HUES48 (cell line): ENCODE results near the gene NDUFB1.

Experiments
- H3K27ac ChIP-seq: one replicate; pipeline ENCODE4 v1.7.0; 2013; ENCODE audit warnings: low read depth, low read length, inconsistent platforms
- H3K27me3 ChIP-seq: 2 replicates; pipeline ENCODE4 v1.6.1; 2013; ENCODE audit warnings: mild to moderate bottlenecking, low read length; ENCODE audit not compliant: control insufficient read depth, insufficient read depth
- H3K36me3 ChIP-seq: 2 replicates; pipeline ENCODE4 v1.6.1; 2013; ENCODE audit warnings: low read length; ENCODE audit not compliant: control insufficient read depth, insufficient read depth
- H3K4me1 ChIP-seq: 2 replicates; pipeline ENCODE4 v1.6.1; 2013; ENCODE audit warnings: mild to moderate bottlenecking, low read length; ENCODE audit not compliant: control insufficient read depth, insufficient read depth
- H3K4me3 ChIP-seq: 2 replicates; pipeline ENCODE4 v1.5.1; 2013; ENCODE audit warnings: mild to moderate bottlenecking, low read depth, low read length
- H3K9ac ChIP-seq: 2 replicates; pipeline ENCODE4 v1.6.1; 2013; ENCODE audit warnings: mild to moderate bottlenecking, low read depth, low read length, moderate library complexity
- H3K9me3 ChIP-seq: 2 replicates; pipeline ENCODE4 v1.6.1; 2013; ENCODE audit warnings: low read length; ENCODE audit not compliant: control insufficient read depth, insufficient read depth

The NDUFB1 gene

GRCh38 chr14:92121670-92122350 lies at the start of gene NDUFB1, which contains the start of gene CPSF2:
Gene NDUFB1, minus strand, starts transcription at chr14:92121706. Its CDS starts 4,069 bp downstream, at chr14:92117637.
Gene CPSF2, plus strand, starts transcription at chr14:92121969. Its CDS starts 9,016 bp downstream, at chr14:92130985.
- H3K9ac ChIP-seq, result peak within 1 kb of the TSS; percentile 97
- H3K27me3 ChIP-seq, result no peaks in the 10 kb centered on the region
- peak within 1 kb of the TSS; percentile 96 for H3K27ac ChIP-seq
- H3K4me3 ChIP-seq, result peak within 1 kb of the TSS; percentile 99
- no peaks in the 10 kb centered on the region for H3K4me1 ChIP-seq
- no peaks in the 10 kb centered on the region for H3K9me3 ChIP-seq
- H3K36me3 ChIP-seq, result peaks cover 58% of the 10 kb centered on the region

GRCh38 chr14:92164958-92165357 lies 43.5 kb upstream of the NDUFB1 start:
- Histone ChIP-seq H3K27ac (no peak overlapping the region), H3K9me3 (peaks cover 19% of the 10 kb centered on the region), H3K4me3 (no peak overlapping the region), H3K27me3 (no peaks in the 10 kb centered on the region), H3K9ac (no peak overlapping the region), H3K4me1 (no peaks in the 10 kb centered on the region), H3K36me3 (peaks cover 79% of the 10 kb centered on the region)

GRCh38 chr14:92161521-92161920 lies 40.0 kb upstream of the NDUFB1 start:
- H3K4me3 ChIP-seq, result no peak overlapping the region
- H3K9ac ChIP-seq, result no peak overlapping the region
- peaks cover 98% of the 10 kb centered on the region for H3K36me3 ChIP-seq
- H3K4me1 ChIP-seq, result no peaks in the 10 kb centered on the region
- no peaks in the 10 kb centered on the region for H3K27me3 ChIP-seq
- no peak overlapping the region for H3K27ac ChIP-seq
- peaks cover 17% of the 10 kb centered on the region for H3K9me3 ChIP-seq

- Histone ChIP-seq H3K36me3 (peaks cover 100% of the 10 kb centered on the region), H3K27me3 (no peaks in the 10 kb centered on the region), H3K4me1 (no peaks in the 10 kb centered on the region), H3K27ac (no peak overlapping the region), H3K9ac (no peak overlapping the region), H3K9me3 (peaks cover 16% of the 10 kb centered on the region), H3K4me3 (no peak overlapping the region)
Measured at GRCh38 chr14:92160619-92161018, 39.1 kb upstream of the NDUFB1 start.

GRCh38 chr14:92154283-92154942 lies 32.9 kb upstream of the NDUFB1 start:
- no peak overlapping the region for H3K27ac ChIP-seq
- H3K36me3 ChIP-seq, result peaks cover 81% of the 10 kb centered on the region
- H3K4me1 ChIP-seq, result no peaks in the 10 kb centered on the region

GRCh38 chr14:92153581-92153980 lies 32.1 kb upstream of the NDUFB1 start:
- no peak overlapping the region for H3K27ac ChIP-seq
- no peaks in the 10 kb centered on the region for H3K9me3 ChIP-seq
- H3K4me3 ChIP-seq, result no peak overlapping the region
- H3K36me3 ChIP-seq, result peaks cover 81% of the 10 kb centered on the region
- no peaks in the 10 kb centered on the region for H3K27me3 ChIP-seq
- no peak overlapping the region for H3K9ac ChIP-seq
- no peaks in the 10 kb centered on the region for H3K4me1 ChIP-seq

More at GRCh38 chr14:92154283-92154942, 32.9 kb upstream of the NDUFB1 start:
- H3K4me3 ChIP-seq, result no peak overlapping the region
- H3K9ac ChIP-seq, result no peak overlapping the region
- no peaks in the 10 kb centered on the region for H3K27me3 ChIP-seq
- no peaks in the 10 kb centered on the region for H3K9me3 ChIP-seq

- Histone ChIP-seq H3K9me3 (no peaks in the 10 kb centered on the region), H3K9ac (no peak overlapping the region), H3K27ac (no peak overlapping the region), H3K4me1 (no peaks in the 10 kb centered on the region), H3K27me3 (no peaks in the 10 kb centered on the region), H3K36me3 (peaks cover 94% of the 10 kb centered on the region), H3K4me3 (no peak overlapping the region)
Measured at GRCh38 chr14:92144708-92145107, 23.2 kb upstream of the NDUFB1 start.

- Histone ChIP-seq H3K27me3 (no peaks in the 10 kb centered on the region), H3K4me3 (no peak overlapping the region), H3K27ac (no peak overlapping the region), H3K9me3 (no peaks in the 10 kb centered on the region), H3K4me1 (no peaks in the 10 kb centered on the region), H3K9ac (no peak overlapping the region), H3K36me3 (peaks cover 92% of the 10 kb centered on the region)
Measured at GRCh38 chr14:92143962-92144361, 22.5 kb upstream of the NDUFB1 start.

- H3K9me3 ChIP-seq, result no peaks in the 10 kb centered on the region
- no peak overlapping the region for H3K27ac ChIP-seq
- H3K36me3 ChIP-seq, result peaks cover 91% of the 10 kb centered on the region
- H3K4me1 ChIP-seq, result no peaks in the 10 kb centered on the region
- H3K27me3 ChIP-seq, result no peaks in the 10 kb centered on the region
- no peak overlapping the region for H3K4me3 ChIP-seq
- H3K9ac ChIP-seq, result no peak overlapping the region
Measured at GRCh38 chr14:92143309-92143708, 21.8 kb upstream of the NDUFB1 start.

- peaks cover 92% of the 10 kb centered on the region for H3K36me3 ChIP-seq
Measured at GRCh38 chr14:92135269-92135668, 13.8 kb upstream of the NDUFB1 start.

GRCh38 chr14:92134456-92134855 lies 12.9 kb upstream of the NDUFB1 start:
- H3K9me3 ChIP-seq, result no peaks in the 10 kb centered on the region
- no peak overlapping the region for H3K27ac ChIP-seq
- H3K9ac ChIP-seq, result no peak overlapping the region
- peaks cover 95% of the 10 kb centered on the region for H3K36me3 ChIP-seq
- H3K27me3 ChIP-seq, result no peaks in the 10 kb centered on the region
- no peak overlapping the region for H3K4me3 ChIP-seq
- no peaks in the 10 kb centered on the region for H3K4me1 ChIP-seq

More at GRCh38 chr14:92135269-92135668, 13.8 kb upstream of the NDUFB1 start:
- no peaks in the 10 kb centered on the region for H3K9me3 ChIP-seq
- no peaks in the 10 kb centered on the region for H3K4me1 ChIP-seq
- no peak overlapping the region for H3K4me3 ChIP-seq
- no peak overlapping the region for H3K27ac ChIP-seq
- H3K9ac ChIP-seq, result no peak overlapping the region
- no peaks in the 10 kb centered on the region for H3K27me3 ChIP-seq
